Fibroblast of pulmonary artery (primary cell): ENCODE results near the gene KCNQ5.
"Not testable (repeated sequence)": the region's sequence is repeated elsewhere in the genome, so short reads cannot be mapped to it uniquely, and the experiment has no call there.

ENCODE experiments used
- DNase-seq: peaks from one replicate; pipeline ENCODE4 v3.0.0-alpha.2; 2010; ENCODE audit warnings: low read depth
- H3K4me3 ChIP-seq: replicated peaks from 2 replicates; pipeline ENCODE4 v1.5.1; 2011; ENCODE audit warnings: low read depth, mild to moderate bottlenecking, control low read depth, low read length, moderate library complexity
- TF ChIP-seq, protein P1 (sequence below): IDR thresholded peaks from 2 replicates; pipeline ENCODE4 v1.5.1; 2011; ENCODE audit warnings: mild to moderate bottlenecking, control low read depth, low read length, inconsistent platforms; ENCODE audit errors: missing control alignments

KCNQ5 gene

DNA sequence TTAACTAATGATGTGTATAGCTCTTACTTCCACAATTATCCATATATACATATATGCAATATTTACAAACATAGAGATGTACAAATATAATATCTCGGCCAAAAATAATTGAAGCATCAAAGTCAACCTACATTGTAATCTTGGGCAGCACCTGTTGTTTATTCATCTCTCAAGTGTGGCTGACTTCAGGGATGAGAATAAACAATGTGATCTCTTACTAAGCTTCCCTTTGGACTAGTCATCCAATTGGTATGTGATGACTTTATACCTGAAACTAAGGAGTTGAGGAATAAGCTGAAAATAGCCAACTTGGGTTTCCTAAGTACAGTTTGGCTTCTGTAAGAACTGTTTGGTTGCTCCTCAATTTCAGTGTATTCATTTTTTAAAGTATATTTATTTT is 346.8 kb downstream of the KCNQ5 start:
- DNase-seq, result no peak
- H3K4me3 ChIP-seq, result no peak overlapping the region
- TF ChIP-seq, protein P1, sequence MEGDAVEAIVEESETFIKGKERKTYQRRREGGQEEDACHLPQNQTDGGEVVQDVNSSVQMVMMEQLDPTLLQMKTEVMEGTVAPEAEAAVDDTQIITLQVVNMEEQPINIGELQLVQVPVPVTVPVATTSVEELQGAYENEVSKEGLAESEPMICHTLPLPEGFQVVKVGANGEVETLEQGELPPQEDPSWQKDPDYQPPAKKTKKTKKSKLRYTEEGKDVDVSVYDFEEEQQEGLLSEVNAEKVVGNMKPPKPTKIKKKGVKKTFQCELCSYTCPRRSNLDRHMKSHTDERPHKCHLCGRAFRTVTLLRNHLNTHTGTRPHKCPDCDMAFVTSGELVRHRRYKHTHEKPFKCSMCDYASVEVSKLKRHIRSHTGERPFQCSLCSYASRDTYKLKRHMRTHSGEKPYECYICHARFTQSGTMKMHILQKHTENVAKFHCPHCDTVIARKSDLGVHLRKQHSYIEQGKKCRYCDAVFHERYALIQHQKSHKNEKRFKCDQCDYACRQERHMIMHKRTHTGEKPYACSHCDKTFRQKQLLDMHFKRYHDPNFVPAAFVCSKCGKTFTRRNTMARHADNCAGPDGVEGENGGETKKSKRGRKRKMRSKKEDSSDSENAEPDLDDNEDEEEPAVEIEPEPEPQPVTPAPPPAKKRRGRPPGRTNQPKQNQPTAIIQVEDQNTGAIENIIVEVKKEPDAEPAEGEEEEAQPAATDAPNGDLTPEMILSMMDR, result no peak

DNA sequence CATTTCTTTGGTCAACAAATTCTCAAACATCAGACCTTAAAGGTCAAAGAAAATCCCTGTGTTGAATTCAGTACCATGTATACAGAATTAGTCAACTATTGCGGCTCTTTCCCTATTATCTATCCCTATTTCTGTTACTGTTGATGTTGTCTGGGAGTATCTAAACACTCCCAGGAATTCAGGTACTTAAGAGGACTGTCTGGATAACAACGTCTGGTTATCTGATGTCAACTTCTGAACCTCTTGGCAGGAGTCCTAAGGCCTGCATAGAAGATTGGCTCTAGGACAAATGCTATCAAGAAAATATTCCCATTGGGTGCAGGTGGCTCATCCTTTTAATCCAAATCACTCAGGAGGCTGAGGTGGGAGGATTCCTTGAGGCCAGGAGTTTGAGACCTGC is 347.8 kb downstream of the KCNQ5 start:
- DNase-seq, result no peak
- H3K4me3 ChIP-seq, result no peak overlapping the region
- TF ChIP-seq, protein P1, result no peak

DNA sequence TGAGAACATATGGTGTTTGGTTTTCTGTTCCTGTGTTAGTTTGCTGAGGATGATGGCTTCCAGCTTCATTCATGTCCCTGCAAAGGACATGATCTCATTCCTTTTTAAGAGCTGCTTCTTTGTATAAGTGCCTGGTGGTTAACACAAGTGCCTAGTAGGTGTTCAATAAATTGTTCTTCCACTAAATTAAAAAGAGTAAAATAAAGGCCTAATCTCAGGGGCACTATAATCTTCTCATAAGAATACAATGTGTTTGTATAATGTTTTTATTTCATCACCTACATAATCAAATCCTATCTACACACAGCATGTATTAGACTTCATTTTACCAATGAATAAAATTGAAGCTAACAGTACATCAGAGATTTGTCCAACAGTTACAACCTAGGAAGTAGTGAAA is 350.7 kb downstream of the KCNQ5 start:
- TF ChIP-seq, protein P1, result no peak
- DNase-seq, result no peak
- H3K4me3 ChIP-seq, result no peak overlapping the region

DNA sequence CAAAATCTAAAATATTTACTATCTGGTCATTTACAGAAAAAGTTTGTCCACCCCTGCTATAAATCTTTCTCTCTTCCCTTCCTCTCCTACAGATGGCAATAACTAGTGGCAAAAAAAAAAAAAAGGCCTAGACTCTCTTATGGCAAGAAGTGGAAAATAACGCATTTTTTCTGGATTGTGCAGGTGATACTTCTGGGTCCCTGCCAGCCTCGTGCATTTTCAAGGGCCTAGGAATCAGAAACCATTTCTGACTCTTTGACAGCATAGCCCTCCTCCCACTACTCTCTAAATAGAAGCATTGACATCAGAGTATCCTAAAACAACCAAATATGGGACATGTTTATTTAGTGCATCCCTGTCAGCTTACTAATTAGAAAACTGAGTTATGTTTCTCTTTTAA is 352.4 kb downstream of the KCNQ5 start:
- H3K4me3 ChIP-seq, result no peak overlapping the region

DNA sequence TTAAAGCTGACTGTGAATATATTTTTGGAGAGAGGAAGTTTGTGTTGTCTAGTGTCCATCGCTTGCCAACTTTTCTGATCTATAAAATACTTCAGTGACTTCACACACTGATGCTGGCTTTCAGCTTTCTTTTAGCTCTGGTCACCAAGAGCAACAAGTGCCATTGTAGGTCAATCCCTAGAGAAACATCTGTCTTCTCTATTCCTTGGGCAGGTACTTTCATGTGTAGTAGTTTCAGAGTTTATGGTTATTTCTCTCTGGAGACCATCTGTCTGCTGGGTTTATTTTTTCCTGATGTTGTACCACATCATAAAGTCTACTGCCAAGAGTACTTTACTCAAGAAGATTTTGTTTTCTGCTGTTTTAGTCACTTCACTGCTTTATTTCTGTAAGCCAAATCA is 353.5 kb downstream of the KCNQ5 start:
- DNase-seq, result no peak
- H3K4me3 ChIP-seq, result no peak overlapping the region
- TF ChIP-seq, protein P1, result no peak

More for the DNA sequence above, 352.4 kb downstream of the KCNQ5 start:
- TF ChIP-seq, protein P1, result no peak
- no peak for DNase-seq

DNA sequence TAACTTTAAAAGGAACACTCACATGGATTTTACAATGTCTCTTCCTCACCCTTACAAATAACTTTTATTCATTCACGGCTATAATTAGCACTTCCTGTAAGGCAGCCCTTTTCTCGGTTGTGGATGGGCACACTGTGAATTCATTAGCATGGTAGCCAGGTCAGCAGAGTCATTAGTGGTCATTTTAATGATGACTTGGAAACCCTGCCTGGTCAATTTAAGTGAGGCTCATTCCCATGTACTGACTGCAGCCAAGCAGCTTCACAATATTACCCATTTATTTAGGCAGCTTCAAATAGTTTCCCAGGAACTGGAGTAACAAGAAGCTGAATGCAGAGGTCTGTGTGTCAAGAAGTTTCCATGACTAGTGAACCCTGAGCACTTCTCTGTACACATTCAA is 354.6 kb downstream of the KCNQ5 start:
- no peak for DNase-seq
- TF ChIP-seq, protein P1, result no peak
- no peak overlapping the region for H3K4me3 ChIP-seq

DNA sequence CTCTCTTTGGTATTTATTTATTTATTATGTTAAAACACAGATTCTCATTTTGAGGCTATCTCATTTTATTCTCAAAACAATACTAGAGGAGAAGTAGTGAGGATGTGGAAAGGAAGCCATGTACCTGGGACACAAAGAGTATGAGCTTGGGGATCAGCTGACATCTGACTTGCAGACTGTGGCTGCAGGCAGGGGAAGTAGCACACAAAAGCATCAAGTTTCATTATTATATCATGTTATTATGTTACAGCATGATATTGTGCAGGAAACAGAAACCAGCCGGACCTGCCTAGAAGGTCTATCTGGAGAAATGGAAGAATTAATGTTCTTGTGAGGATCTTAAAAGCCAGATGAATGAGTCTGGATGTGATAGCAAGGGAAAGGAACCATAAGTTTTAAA is 355.2 kb downstream of the KCNQ5 start:
- TF ChIP-seq, protein P1, result no peak
- no peak for DNase-seq
- H3K4me3 ChIP-seq, result no peak overlapping the region

DNA sequence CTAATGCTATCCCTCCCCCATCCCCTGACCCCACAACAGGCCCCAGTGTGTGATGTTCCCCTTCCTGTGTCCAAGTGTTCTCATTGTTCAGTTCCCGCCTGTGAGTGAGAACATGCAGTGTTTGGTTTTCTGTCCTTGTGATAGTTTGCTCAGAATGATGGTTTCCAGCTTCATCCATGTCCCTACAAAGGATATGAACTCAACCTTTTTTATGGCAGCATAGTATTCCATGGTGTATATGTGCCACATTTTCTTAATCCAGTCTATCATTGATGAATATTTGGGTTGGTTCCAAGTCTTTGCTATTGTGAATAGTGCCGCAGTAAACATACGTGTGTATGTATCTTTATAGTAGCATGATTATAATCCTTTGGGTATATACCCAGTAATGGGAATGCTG is 356.9 kb downstream of the KCNQ5 start:
- H3K4me3 ChIP-seq, DNase-seq: not testable (repeated sequence)

DNA sequence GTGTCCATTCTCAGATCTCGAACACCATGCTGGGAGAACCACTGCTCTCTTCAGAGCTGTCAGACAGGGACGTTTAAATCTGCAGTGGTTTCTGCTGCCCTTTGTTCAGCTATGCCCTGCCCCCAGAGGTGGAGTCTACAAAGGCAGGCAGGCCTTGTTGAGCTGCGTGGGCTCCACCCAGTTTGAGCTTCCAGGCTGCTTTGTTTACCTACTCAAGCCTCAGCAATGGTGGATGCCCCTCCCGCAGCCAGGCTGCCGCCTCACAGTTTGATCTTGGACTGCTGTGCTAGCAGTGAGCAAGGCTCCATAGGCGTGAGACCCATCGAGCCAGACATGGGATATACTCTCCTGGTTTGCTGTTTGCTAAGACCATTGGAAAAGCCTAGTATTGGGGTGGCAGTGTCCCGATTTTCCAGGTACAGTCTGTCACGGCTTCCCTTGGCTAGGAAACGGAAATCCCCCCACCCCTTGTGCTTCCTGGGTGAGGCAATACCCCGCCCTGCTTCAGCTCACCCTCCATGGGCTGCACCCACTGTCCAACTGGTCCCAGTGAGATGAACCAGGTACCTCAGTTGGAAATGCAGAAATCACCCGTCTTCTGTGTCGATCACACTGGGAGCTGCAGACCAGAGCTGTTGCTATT is 362.4 kb downstream of the KCNQ5 start:
- DNase-seq, H3K4me3 ChIP-seq: not testable (repeated sequence)
